ENCODE results near the gene FAM53A.

Gene FAM53A

DNA sequence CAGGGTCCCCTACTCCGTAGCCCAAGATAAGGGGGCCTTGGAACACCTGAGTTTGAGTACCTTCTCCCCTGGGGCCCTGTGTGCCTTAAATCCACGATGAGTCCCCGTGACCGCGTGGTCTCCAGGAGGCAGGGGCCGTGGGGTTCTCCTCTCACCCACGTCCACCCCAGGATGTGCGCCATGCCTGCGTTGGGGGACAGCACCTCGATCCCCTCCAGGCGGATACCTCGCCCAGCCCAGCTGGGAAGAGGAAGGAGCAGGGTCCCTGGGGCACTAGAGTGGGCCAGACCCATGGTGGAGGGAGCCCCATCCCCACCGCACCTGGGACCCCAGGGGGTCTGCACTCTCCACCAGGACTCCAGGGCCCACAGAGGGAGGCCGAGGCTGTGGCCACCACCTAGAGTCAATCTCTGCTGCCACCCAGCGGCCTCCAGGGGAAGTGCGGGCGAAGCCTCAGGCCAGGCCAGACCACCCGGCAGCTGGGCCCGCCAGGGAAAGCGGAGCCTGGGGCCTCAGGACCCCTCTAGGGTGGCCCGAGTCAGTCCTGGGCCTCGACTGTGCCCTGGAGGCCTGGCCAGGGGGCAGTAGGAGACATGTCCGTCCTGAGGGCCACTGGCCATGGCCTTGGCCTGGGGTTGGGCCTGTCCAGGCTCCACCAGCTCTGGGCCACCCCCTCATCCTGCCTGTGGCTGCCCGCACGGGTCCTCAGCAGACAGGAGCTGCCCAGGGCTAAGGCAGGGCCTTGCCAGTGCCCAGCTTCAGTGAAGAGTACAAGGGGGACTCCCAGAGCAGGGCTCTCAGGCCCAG lies 55.0 kb downstream of the FAM53A start (continued):
- TF ChIP-seq, protein P1, sequence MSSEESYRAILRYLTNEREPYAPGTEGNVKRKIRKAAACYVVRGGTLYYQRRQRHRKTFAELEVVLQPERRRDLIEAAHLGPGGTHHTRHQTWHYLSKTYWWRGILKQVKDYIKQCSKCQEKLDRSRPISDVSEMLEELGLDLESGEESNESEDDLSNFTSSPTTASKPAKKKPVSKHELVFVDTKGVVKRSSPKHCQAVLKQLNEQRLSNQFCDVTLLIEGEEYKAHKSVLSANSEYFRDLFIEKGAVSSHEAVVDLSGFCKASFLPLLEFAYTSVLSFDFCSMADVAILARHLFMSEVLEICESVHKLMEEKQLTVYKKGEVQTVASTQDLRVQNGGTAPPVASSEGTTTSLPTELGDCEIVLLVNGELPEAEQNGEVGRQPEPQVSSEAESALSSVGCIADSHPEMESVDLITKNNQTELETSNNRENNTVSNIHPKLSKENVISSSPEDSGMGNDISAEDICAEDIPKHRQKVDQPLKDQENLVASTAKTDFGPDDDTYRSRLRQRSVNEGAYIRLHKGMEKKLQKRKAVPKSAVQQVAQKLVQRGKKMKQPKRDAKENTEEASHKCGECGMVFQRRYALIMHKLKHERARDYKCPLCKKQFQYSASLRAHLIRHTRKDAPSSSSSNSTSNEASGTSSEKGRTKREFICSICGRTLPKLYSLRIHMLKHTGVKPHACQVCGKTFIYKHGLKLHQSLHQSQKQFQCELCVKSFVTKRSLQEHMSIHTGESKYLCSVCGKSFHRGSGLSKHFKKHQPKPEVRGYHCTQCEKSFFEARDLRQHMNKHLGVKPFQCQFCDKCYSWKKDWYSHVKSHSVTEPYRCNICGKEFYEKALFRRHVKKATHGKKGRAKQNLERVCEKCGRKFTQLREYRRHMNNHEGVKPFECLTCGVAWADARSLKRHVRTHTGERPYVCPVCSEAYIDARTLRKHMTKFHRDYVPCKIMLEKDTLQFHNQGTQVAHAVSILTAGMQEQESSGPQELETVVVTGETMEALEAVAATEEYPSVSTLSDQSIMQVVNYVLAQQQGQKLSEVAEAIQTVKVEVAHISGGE (tag by site-specific recombination; conservative IDR thresholded peaks at IDR 0.05; ENCODE audit: low read depth) = no peak
- TF ChIP-seq, protein P2, sequence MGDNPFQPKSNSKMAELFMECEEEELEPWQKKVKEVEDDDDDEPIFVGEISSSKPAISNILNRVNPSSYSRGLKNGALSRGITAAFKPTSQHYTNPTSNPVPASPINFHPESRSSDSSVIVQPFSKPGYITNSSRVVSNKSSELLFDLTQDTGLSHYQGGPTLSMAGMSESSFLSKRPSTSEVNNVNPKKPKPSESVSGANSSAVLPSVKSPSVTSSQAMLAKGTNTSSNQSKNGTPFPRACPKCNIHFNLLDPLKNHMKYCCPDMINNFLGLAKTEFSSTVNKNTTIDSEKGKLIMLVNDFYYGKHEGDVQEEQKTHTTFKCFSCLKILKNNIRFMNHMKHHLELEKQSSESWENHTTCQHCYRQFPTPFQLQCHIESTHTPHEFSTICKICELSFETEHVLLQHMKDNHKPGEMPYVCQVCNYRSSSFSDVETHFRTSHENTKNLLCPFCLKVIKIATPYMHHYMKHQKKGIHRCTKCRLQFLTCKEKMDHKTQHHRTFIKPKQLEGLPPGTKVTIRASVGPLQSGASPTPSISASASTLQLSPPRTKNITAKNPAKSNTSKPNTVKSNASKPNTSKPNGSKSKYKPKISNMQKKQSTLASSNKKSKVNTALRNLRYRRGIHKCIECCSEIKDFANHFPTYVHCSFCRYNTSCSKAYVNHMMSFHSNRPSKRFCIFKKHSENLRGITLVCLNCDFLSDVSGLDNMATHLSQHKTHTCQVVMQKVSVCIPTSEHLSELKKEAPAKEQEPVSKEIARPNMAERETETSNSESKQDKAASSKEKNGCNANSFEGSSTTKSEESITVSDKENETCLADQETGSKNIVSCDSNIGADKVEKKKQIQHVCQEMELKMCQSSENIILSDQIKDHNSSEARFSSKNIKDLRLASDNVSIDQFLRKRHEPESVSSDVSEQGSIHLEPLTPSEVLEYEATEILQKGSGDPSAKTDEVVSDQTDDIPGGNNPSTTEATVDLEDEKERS (tag by site-specific recombination; IDR thresholded peaks at IDR 0.05) = no peak
- TF ChIP-seq ZNF311 (tag by site-specific recombination; IDR thresholded peaks at IDR 0.05; ENCODE audit: borderline replicate concordance) (no peak), YY1 (tag by site-specific recombination; IDR thresholded peaks at IDR 0.05) (no peak), ZBTB48 (tag by site-specific recombination; IDR thresholded peaks at IDR 0.05) (no peak), ZNF114 (tag by site-specific recombination; IDR thresholded peaks at IDR 0.05) (no peak)
- TF ChIP-seq, protein P3, sequence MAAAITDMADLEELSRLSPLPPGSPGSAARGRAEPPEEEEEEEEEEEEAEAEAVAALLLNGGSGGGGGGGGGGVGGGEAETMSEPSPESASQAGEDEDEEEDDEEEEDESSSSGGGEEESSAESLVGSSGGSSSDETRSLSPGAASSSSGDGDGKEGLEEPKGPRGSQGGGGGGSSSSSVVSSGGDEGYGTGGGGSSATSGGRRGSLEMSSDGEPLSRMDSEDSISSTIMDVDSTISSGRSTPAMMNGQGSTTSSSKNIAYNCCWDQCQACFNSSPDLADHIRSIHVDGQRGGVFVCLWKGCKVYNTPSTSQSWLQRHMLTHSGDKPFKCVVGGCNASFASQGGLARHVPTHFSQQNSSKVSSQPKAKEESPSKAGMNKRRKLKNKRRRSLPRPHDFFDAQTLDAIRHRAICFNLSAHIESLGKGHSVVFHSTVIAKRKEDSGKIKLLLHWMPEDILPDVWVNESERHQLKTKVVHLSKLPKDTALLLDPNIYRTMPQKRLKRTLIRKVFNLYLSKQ (tag by site-specific recombination; IDR thresholded peaks at IDR 0.05; ENCODE audit: borderline replicate concordance) = no peak
- TF ChIP-seq, protein P4, sequence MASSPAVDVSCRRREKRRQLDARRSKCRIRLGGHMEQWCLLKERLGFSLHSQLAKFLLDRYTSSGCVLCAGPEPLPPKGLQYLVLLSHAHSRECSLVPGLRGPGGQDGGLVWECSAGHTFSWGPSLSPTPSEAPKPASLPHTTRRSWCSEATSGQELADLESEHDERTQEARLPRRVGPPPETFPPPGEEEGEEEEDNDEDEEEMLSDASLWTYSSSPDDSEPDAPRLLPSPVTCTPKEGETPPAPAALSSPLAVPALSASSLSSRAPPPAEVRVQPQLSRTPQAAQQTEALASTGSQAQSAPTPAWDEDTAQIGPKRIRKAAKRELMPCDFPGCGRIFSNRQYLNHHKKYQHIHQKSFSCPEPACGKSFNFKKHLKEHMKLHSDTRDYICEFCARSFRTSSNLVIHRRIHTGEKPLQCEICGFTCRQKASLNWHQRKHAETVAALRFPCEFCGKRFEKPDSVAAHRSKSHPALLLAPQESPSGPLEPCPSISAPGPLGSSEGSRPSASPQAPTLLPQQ (tag by site-specific recombination; IDR thresholded peaks at IDR 0.05) = peak; percentile 82

DNA sequence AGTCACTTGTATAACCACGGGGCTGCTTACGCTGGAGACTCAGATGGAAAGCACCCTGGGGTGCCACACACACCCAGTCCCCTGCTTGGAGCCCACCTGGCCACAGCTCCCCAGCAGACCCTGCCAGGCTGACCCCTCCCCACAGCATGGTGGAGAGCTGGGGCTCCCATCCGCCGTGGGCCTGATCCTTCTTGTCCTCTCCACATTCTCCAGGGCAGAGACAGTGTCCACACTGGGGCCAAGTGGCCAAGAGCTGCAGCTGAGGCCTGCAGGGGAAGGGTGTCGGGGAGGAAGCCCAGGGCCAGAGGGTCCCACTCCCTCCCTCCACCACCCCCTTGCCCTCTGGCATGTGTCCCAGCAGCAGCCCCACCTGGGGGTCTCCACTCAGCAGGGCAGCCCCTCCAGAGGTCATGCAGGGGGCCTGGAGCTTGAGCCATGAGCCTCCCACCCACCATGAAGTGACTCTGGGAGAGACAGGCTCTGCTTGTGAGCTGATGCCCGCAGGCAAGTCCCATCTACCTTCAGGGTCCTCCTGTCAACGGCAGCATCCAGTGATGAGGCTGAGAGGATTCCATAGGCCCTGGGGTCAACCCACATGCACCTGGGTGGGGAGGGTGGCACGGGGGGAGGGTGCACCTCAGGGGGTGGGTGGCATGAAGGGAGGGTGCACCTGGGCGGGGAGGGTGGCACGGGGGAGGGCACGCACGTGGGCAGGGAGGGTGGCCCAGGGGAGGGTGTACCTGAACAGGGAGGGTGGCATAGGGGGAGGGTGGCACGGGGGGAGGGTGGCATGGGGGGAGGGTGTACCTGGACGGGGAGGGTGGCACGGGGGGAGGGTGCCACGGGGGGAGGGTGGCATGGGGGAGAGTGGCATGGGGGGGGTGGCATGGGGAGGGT lies 56.4 kb downstream of the FAM53A start:
- H3K4me1 ChIP-seq (ENCODE audit: control insufficient read depth, insufficient read depth, low read length) = no peaks in the 10 kb centered on the region
- ChIA-PET CTCF (interaction anchor here (1.0 kb wide), 1 partner anchor 275 kb away, joined by 4 read pairs; no protein-coding TSS in a partner anchor), POLR2A (no interaction called here)
- no peak overlapping the region for H3K4me3 ChIP-seq (ENCODE audit: low read depth, low read length)
- H3K9me3 ChIP-seq (ENCODE audit: control insufficient read depth, insufficient read depth, low read depth, low read length) = no peaks in the 10 kb centered on the region
- no peak overlapping the region for H3K27ac ChIP-seq (ENCODE audit: extremely low read depth, low read depth, low read length)
- H3K36me3 ChIP-seq (ENCODE audit: control insufficient read depth in 2 of 2, insufficient read depth in 1 of 2, low read length in 2 of 2) = no peaks in the 10 kb centered on the region
- TF ChIP-seq, protein P5, sequence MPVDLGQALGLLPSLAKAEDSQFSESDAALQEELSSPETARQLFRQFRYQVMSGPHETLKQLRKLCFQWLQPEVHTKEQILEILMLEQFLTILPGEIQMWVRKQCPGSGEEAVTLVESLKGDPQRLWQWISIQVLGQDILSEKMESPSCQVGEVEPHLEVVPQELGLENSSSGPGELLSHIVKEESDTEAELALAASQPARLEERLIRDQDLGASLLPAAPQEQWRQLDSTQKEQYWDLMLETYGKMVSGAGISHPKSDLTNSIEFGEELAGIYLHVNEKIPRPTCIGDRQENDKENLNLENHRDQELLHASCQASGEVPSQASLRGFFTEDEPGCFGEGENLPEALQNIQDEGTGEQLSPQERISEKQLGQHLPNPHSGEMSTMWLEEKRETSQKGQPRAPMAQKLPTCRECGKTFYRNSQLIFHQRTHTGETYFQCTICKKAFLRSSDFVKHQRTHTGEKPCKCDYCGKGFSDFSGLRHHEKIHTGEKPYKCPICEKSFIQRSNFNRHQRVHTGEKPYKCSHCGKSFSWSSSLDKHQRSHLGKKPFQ (tag by site-specific recombination; IDR thresholded peaks at IDR 0.05) = no peak
- TF ChIP-seq KLF10 (tag by site-specific recombination; IDR thresholded peaks at IDR 0.05) = no peak
- TF ChIP-seq, protein P6, sequence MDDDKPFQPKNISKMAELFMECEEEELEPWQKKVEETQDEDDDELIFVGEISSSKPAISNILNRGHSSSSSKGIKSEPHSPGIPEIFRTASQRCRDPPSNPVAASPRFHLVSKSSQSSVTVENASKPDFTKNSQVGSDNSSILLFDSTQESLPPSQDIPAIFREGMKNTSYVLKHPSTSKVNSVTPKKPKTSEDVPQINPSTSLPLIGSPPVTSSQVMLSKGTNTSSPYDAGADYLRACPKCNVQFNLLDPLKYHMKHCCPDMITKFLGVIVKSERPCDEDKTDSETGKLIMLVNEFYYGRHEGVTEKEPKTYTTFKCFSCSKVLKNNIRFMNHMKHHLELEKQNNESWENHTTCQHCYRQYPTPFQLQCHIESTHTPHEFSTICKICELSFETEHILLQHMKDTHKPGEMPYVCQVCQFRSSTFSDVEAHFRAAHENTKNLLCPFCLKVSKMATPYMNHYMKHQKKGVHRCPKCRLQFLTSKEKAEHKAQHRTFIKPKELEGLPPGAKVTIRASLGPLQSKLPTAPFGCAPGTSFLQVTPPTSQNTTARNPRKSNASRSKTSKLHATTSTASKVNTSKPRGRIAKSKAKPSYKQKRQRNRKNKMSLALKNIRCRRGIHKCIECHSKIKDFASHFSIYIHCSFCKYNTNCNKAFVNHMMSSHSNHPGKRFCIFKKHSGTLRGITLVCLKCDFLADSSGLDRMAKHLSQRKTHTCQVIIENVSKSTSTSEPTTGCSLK (tag by site-specific recombination; IDR thresholded peaks at IDR 0.05) = no peak

Data from HEK293 (cell line).